Measurements from ENCODE around the gene SDK1.

DNA sequence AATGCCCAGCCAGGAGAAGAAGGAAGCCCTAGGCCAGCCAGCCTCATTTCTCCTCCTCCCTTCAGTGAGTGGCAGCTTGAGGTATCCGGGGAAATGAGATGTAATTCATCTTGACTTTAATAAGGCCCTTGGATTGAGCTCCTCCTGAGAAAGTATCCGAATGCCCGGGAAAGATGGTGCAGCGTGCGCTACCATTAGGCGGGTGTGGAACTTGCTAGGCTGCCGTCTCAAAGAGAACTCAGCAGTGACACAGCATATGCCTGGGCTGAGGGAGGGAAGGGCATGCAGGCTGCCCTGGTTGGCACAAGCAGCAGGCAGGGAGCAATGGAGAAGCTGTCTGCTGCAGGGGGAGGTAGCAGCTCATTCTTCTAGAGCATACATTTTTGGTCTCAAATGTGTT lies 721.2 kb downstream of the SDK1 start:
- TF ChIP-seq CTCF (IDR thresholded peaks at IDR 0.05; ENCODE audit: low read depth, low read length, poor library complexity, severe bottlenecking) (no peak), EZH2phosphoT487 (IDR thresholded peaks at IDR 0.05; ENCODE audit: borderline replicate concordance, low read length) (no peak)

Measured in DOHH2 (cell line).